GM18907 (cell line): ENCODE results near the gene ENO2.
"Not testable (repeated sequence)": the region's sequence is repeated elsewhere in the genome, so short reads cannot be mapped to it uniquely, and the experiment has no call there.

Experiments
- ATAC-seq: cut with Tn5 transposase; IDR thresholded peaks from one replicate; pipeline ENCODE4 v1.9.1; 2021; ENCODE audit warnings: mild to moderate bottlenecking, moderate library complexity; ENCODE audit not compliant: unreplicated experiment

ENO2 gene

DNA sequence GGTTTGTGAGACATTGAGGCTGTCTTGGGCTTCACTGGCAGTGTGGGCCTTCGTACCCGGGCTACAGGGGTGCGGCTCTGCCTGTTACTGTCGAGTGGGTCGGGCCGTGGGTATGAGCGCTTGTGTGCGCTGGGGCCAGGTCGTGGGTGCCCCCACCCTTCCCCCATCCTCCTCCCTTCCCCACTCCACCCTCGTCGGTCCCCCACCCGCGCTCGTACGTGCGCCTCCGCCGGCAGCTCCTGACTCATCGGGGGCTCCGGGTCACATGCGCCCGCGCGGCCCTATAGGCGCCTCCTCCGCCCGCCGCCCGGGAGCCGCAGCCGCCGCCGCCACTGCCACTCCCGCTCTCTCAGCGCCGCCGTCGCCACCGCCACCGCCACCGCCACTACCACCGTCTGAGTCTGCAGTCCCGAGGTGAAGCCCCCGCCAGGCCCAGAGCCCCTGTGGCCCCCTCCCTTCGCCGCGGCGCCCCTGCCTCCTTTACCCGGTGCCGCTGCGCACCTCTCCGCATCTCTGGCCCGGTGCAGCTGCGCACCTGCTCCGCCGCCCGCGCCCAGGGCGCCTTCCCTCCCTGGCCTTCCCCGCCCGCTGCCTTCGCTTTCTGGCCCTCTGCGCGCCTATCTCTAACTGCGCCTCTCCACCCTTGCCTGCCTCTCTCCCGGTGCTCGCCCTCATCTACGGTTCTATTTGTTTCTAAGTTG, at the start of gene ENO2:
Gene ENO2 (plus strand): TSS at position 335 of the 701 bp plus-strand sequence. CDS start 1,253 bp downstream, outside the sequence.
- peak; percentile 67 for ATAC-seq

DNA sequence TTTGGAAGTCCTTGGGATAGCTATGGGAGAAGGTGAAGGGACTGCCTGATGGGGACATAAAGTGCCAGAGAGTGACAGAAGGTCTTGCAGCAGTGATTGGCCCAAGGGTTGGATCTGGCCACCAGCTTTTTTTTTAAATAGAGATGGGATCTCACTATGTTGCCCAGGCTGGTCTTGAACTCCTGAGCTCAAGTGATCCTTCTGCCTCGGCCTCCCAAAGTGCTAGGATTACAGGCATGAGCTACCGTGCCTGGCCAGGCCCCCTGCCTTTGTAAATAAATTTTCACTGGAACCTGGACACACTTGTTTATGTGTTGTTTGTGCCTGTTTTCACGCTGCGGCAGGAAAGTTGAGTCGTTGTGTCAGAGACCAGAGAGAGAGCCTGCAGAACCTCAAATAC, 49.1 kb upstream of the ENO2 start:
- not testable (repeated sequence) for ATAC-seq

DNA sequence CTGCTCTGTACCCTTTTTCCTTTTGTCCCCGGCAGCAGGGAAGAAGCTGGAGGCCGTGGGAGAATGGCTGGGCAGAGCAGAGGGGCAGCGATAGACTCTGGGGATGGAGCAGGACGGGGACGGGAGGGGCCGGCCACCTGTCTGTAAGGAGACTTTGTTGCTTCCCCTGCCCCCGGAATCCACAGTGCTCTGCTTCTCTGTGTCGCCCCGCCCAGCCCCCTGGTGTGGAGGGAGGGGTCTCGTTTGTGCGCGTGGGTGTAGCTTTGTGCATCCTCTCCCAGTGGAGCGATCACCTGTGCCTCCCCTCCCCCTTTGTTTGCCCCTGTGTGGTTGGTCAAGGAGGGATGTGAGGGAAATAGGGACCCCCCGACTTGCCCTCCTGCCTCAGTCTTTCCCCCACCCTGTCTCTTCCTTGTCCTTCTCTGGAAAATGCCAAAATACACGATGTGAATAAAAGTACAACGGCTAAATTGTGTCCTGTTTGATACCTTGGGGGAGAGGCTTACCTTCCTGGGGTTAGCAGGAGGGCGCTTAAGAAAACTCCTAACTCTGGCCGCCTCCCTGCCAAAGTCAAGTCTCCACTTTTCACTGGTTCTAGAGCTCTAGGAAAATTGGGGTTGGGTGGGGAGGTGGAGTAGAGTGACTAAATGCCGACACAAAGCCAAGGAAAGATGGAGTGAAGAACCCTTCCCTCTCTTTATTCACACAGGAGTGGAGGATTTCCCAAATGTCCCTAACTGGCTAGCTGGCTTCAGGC, 48.0 kb upstream of the ENO2 start:
- no peak for ATAC-seq

DNA sequence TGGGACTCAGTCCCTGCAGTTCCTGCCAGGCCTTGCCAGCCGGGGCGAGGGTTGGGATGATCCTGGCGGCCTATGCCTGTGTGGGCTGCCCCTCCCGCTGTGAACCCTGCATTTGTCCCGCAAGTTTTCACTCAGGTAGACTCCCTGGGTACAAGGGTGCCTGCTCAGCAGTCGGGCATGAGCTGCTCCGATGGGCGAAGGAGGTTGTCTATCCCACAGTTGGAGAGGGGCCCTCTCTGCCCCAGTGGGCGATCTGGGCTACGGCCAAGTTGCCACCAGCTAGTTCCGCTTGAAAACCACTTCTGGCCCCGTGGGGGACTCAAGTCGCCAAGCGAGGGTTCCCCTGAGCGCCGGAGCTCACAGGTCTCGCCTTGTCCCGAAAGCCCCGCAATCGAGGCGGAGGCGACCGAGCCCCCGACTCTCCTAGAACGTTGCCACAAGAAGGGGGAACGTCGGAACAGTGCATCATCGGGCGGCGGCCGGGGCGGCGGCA, 47.4 kb upstream of the ENO2 start:
- ATAC-seq = peak; percentile 24

DNA sequence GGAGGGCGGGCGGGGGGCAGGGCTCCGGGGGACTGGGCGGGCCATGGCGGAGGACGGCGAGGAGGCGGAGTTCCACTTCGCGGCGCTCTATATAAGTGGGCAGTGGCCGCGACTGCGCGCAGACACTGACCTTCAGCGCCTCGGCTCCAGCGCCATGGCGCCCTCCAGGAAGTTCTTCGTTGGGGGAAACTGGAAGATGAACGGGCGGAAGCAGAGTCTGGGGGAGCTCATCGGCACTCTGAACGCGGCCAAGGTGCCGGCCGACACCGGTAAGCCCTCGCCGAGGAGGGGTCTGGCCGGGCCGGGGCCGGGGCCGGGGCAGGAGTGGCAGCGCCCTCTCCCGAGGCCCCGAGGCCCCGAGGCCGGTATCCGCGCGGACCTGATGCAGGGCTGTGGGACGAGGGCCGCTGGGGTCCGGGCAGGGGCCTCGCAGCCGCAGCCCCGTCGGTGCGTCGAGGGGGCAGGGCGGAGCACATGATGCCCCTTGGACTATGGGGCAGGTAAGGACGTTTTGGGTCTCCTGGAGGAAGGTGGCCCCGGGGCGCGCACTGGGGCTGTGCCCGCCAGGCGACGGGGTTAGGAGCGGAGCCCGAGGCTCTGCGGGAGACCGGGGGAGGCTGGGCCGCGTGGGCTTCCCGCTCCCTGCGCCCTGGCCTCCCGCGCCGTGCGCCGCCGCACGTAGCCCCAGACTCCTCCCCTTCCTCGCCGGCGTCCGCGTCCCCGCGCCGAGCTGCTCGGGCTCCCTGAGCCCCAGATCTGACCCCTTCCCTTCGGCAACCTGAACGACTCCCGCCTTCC, 46.8 kb upstream of the ENO2 start, which contains the start of gene TPI1:
Gene TPI1 (plus strand): TSS at position 119 of the 798 bp plus-strand sequence. CDS start 36 bp downstream, at position 155.
- ATAC-seq = peak; percentile 65

DNA sequence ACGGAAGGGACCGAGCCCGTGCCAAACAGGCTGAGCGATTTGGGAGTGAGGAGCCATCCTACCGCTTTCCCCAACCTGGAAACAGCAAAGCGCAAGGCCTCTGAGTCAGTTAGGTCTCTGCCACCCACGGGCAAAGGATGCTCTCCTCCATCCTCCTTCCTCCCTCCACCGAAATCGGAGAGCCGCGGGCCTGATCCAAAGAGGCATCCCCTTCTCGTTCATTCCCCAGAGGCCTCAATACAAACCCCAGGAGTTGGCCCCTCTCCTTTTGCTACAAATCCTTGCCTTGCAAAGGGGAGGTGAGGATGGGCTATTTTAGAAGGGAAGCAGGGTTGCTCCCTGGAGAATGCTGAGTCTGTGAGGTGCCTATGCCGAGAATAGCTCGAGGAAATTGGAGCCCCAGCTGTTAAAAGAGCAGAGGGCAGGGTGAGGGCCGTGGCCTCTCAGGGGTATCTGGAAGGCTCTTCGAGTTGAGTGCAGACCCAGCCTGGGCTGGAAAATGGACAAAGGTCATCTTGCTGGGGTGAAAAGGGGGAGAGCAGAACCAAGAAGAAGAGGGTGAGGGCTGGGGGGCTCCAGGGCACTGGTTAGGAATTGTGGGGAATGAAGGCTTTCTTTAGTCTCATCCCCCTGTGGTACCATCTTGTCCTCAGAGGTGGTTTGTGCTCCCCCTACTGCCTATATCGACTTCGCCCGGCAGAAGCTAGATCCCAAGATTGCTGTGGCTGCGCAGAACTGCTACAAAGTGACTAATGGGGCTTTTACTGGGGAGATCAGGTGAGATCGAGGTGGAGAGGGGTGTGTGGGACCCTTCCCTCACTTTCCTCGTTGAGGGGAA, 46.0 kb upstream of the ENO2 start:
- ATAC-seq = no peak

DNA sequence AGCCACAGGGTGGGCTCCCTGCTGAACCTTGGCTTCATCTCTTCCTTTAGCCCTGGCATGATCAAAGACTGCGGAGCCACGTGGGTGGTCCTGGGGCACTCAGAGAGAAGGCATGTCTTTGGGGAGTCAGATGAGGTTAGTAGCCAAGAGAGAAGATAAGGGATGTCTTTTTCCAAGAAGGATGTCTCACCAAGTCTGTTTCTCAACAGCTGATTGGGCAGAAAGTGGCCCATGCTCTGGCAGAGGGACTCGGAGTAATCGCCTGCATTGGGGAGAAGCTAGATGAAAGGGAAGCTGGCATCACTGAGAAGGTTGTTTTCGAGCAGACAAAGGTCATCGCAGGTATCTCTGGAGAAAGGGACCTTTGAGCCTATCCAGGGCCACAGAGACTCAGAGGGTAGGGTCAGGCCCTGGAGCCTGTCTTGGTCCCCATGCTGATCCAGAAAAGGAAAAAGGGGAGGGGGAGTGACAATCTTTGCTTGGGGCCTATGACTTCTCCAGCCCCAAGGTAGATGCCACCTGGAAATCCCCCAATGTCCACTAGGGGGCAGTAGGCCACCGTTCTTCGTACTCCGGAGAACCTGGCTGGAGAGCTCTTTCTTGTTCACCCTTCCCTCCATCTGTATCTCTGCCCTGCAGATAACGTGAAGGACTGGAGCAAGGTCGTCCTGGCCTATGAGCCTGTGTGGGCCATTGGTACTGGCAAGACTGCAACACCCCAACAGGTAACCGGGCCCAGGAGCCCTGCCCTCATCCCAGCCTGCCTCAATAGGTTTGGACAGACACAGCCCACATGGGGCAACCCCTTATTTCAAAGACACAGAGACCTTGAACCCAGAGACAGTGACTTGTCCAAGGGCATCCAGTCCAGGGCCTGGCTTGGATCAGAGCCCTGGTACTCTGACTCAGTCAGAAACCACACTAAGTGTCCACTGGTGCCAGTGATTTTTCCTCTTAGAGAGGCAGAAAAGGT, 45.0 kb upstream of the ENO2 start:
- no peak for ATAC-seq

DNA sequence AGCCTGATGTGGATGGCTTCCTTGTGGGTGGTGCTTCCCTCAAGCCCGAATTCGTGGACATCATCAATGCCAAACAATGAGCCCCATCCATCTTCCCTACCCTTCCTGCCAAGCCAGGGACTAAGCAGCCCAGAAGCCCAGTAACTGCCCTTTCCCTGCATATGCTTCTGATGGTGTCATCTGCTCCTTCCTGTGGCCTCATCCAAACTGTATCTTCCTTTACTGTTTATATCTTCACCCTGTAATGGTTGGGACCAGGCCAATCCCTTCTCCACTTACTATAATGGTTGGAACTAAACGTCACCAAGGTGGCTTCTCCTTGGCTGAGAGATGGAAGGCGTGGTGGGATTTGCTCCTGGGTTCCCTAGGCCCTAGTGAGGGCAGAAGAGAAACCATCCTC, 44.1 kb upstream of the ENO2 start:
- ATAC-seq = not testable (repeated sequence)

DNA sequence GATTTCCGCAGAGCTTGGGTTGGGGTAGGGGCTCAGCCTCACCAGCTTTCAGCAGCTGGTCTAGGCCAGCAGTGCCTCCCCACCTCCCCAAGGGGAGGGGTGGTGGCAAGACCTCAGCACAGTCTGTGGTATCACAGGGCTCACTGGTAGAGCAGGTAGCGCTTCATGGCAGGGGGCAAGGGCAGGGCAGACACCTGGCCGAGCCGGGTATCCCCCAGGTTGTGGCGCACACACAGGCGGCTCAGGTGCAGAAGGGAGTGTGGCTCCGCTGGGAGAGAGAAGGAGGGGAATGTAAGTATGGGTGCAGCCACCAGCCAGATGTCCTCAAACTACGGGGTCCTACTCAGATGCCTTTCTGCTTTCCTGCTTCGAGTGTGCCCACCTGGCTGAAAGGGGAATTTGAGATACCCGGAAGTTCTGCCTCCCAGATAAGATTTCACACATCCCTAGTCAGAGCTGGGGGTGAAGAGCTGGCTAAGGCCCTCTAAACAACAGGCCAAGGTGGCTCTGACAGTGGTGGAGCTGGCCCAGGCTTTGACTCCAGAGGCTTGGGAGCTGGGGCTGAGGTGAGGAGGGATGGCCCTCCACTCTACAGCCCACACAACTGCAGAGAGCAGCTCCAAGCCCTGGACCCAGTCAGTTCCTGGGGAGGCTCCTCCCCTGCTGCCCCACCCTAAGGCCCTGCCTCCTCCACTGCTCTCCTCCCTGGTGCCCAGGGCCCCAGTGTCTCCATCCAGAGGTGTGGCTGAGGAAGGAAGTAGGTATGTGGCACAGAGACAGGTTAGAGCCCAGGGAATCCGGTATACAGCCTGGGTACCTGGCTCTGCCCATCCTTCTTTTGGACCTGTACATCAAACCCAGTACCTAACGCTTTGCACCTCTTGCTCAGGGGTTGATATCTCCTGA, 43.1 kb upstream of the ENO2 start:
- no peak for ATAC-seq

DNA sequence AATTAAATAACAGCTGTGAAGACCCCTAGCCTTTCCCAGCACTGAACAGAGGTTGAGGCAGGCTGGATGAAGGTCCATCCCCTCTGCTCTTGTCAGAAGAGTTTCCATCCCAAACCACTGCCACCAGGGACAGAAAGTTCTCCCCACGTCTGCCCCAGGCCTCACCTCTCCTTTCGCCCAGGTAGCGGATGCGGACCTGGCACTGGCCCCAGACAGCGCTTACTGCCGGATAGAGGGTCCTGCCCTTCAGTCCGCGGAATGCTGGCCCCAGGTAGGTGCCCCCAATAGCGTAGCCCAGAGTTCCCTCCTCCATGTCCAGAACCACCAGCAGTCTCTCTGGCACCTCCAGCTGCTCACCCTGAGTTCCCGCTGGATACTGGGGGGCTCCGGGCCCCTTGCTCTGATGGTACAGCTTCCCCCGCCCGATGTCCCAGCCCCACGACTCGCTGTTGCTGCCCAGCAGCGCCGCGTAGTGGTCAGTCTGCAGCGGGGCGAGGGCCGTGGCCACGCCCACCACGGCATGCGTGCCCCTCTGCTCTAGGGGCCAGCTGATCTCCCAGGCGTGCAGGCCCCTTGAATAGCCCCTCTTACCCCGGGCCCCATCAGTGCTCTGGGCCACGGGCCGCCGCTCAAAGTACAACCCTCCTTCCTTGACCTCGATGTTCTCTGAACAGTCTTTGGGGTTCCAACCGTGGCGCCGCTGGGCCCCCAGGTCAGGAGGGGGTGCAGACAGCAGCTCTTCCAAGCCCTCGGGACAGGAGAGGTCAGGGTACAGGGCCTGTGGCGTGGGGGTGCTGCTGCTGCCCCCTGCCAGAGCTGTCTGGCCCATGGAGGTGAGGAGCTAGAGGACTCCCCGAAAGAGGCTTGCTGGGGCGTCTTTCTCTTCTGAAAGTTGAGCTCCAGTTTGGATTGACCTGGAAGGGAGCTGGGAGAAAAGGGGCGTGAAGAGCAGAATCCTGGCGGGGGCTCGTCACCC, 42.0 kb upstream of the ENO2 start:
- ATAC-seq = peak; percentile 36

DNA sequence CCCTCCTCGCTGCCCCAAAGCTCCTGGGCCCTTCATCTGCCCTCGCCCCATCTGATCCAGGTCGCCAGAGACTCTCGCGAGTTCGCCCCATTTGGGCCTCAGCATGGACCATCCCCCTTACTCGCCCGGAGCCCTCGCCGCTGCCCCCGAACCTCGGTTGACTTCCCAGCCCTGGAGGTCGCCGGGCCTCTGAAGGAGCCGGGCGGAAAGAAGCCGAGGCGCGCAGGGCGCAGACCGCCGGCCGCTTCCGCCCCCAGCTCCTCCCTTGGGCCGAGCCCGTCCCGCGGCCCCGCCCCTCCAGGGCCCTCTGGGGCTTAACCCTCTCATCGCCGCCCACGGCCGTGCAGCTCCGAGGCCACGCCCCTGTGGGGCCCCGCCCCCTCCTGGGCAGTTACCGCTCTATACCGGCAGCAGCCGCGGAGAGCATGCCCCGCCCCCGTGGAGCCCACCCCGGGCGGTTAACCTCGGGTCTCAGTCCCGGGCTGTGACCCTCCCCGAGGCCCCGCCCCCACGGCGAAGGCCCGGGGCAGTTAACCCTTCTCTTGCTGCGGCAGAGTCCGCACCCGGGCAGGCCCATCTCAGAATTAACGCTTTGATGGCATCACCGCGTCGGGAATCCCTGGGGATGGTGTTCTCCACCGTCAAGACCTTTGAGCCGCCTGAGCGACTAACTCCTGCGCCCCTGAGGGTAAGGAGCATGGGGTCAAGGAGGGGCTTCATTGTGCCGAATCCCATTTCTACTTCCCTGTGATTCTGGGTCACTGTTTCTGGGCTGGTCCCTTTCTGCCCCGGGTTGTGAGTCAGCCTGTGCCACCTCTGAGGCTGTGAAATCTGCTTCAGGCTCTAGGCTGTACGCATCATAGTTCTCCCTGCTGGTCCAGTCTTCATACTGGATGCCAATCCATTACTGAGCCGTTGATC, 41.0 kb upstream of the ENO2 start, which contains the start of gene SPSB2:
Gene SPSB2 (minus strand): TSS at position 210 of the 921 bp plus-strand sequence. CDS start 402 bp downstream, outside the sequence.
- ATAC-seq = peak; percentile 73

DNA sequence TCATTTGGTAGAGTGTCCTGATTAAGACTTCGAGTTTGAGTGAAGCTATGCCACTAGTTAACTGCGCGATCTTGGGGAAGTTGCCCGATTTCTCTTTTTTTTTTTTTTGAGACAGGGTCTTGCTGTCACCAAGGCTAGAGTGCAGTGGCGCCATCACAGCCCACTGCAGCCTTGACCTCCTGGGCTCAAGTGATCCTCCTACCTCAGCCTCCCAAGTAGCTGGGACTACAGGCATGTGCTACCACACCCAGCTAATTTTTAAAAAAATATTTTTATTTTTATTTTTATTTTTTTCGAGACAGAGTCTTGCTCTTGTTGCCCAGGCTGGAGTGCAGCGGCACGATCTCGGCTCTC, 40.4 kb upstream of the ENO2 start:
- ATAC-seq = not testable (repeated sequence)

DNA sequence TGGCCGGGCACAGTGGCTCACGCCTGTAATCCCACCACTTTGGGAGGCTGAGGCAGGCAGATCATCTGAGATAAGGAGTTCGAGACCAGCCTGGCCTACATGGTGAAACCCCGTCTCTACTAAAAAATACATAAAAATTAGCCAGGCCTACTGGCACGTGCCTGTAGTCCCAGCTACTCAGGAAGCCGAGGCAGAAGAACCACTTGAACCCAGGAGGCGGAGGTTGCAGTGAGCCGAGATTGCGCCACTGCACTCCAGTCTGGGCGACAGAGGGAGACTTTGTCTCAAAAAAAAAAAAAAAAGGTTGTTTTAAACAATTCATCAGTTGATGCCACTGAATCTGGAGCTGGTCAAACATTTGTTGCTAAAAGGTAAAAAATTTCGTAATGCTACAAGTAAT, 34.6 kb upstream of the ENO2 start:
- ATAC-seq = not testable (repeated sequence)

DNA sequence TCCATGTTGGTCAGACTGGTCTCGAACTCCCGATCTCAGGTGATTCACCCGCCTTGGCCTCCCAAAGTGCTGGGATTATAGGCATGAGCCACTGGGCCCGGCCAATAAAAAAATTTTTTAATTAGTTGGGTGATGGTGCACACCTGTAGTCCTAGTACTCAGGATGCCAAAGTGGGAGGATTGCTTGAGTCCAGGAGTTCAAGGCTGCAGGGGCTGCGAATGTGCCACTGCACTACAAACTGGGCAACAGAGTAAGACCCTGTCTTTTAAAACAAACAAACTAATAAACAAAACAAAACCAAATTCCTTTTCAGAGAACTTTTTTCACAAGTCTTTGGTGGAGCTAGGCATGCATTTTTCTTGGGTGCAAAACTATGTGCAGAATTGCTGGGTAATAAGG, 31.1 kb upstream of the ENO2 start:
- no peak for ATAC-seq

DNA sequence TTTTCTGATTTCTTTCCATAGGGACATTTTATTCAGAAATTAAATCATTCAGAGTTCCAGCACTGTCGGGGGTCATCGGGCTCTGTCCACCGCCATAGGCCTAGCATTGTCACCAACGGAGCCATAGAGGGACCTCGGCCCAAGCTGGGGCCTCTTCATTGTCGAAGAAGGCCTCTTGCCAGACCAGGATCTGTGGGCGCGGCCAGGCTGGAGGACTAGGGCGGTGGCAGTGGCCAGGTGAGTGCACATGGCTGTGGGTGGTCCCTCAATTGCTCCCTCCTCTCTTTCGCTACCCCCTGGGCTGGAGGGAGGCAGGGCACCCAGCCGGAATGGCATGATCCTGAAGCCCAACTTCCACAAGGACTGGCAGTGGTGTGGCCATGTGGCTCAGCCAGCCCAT, 30.7 kb upstream of the ENO2 start:
- no peak for ATAC-seq

DNA sequence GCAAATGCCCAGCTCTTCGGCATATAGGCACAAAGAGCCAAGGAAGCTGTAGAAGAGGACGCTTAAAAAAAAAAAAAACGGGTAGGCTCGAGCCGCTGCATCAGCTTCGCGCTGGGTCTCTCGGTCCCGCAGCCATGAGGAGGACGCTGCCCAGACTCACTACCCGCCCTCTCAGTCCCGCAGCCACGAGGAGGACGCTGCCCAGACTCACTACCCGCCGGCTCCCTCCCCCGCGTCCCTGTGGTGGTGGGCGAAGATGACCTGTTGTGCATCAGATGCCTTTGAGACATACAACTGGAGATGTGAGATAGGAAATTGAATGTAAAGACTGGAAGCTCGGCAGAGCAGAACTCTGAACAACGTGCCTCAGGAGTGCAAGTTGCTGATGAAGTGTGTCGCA, 29.8 kb upstream of the ENO2 start:
- ATAC-seq = no peak
